Measurements from ENCODE around the gene MAML3.

The MAML3 gene

GRCh38 chr4:140162596-140162995 is 8.6 kb upstream of the MAML3 start:
- no peak for DNase-seq (ENCODE audit: extremely low spot score)
- ChIA-PET CTCF (interaction anchor here (1.2 kb wide), 1 partner anchor 90 kb away, joined by 3 read pairs; no protein-coding TSS in a partner anchor), POLR2A (interaction anchor here (0.9 kb wide), 1 partner anchor 81 kb away, joined by 3 read pairs; no protein-coding TSS in a partner anchor)
- TF ChIP-seq ELF4 (IDR thresholded peaks at IDR 0.05), result no peak
- TF ChIP-seq PKNOX1 (IDR thresholded peaks at IDR 0.05), result no peak
- no peak for TF ChIP-seq FOXK2 (IDR thresholded peaks at IDR 0.05)
- TF ChIP-seq ZNF384 (IDR thresholded peaks at IDR 0.05), result no peak
- TF ChIP-seq NFRKB (IDR thresholded peaks at IDR 0.05), result no peak
- no peak for TF ChIP-seq L3MBTL2 (conservative IDR thresholded peaks at IDR 0.05)
- TF ChIP-seq CTBP1 (IDR thresholded peaks at IDR 0.05; ENCODE audit: borderline replicate concordance), result no peak
- TF ChIP-seq FOXA1 (IDR thresholded peaks at IDR 0.05), result no peak
- no peak for TF ChIP-seq LEF1 (IDR thresholded peaks at IDR 0.05; ENCODE audit: borderline replicate concordance)
- TF ChIP-seq BHLHE40 (IDR thresholded peaks at IDR 0.05; ENCODE audit: borderline replicate concordance), result no peak
- no peak for TF ChIP-seq TARDBP (IDR thresholded peaks at IDR 0.05)
- no peak for TF ChIP-seq SP1 (IDR thresholded peaks at IDR 0.05)
- TF ChIP-seq FOXM1 (IDR thresholded peaks at IDR 0.05; ENCODE audit: borderline replicate concordance), result no peak

- DNase-seq (ENCODE audit: extremely low spot score), result no peak
- ChIA-PET POLR2A (no interaction called here), CTCF (interaction anchor here (0.5 to 1.4 kb wide), 2 partner anchors 13 to 95 kb away, joined by 3 to 4 read pairs; no protein-coding TSS in a partner anchor)
- TF ChIP-seq NFRKB (IDR thresholded peaks at IDR 0.05), result no peak
- TF ChIP-seq ZNF384 (IDR thresholded peaks at IDR 0.05), result no peak
- no peak for TF ChIP-seq PKNOX1 (IDR thresholded peaks at IDR 0.05)
- no peak for TF ChIP-seq ELF4 (IDR thresholded peaks at IDR 0.05)
- no peak for TF ChIP-seq CTBP1 (IDR thresholded peaks at IDR 0.05; ENCODE audit: borderline replicate concordance)
- no peak for TF ChIP-seq FOXK2 (IDR thresholded peaks at IDR 0.05)
These were observed 4.5 kb upstream of the MAML3 start for GRCh38 chr4:140158365-140159030.

GRCh38 chr4:140157341-140157740 is 3.4 kb upstream of the MAML3 start:
- ChIA-PET POLR2A (no interaction called here), CTCF (no interaction called here)
- TF ChIP-seq ZNF384 (IDR thresholded peaks at IDR 0.05) (no peak), LEF1 (IDR thresholded peaks at IDR 0.05; ENCODE audit: borderline replicate concordance) (no peak), FOXK2 (IDR thresholded peaks at IDR 0.05) (no peak), CTBP1 (IDR thresholded peaks at IDR 0.05; ENCODE audit: borderline replicate concordance) (no peak), ARNT (IDR thresholded peaks at IDR 0.05) (no peak), BHLHE40 (IDR thresholded peaks at IDR 0.05; ENCODE audit: borderline replicate concordance) (no peak), FOXA1 (IDR thresholded peaks at IDR 0.05) (no peak), FOXM1 (IDR thresholded peaks at IDR 0.05; ENCODE audit: borderline replicate concordance) (no peak), L3MBTL2 (conservative IDR thresholded peaks at IDR 0.05) (no peak), PKNOX1 (IDR thresholded peaks at IDR 0.05) (no peak), SUZ12 (IDR thresholded peaks at IDR 0.05) (no peak), NFRKB (IDR thresholded peaks at IDR 0.05) (no peak), ELF4 (IDR thresholded peaks at IDR 0.05) (no peak), TARDBP (IDR thresholded peaks at IDR 0.05) (no peak), HDGF (IDR thresholded peaks at IDR 0.05; ENCODE audit: borderline replicate concordance) (no peak), SP1 (IDR thresholded peaks at IDR 0.05) (no peak)

GRCh38 chr4:140156529-140157171 is 2.7 kb upstream of the MAML3 start:
- POLR2A ChIA-PET, result no interaction called here
- TF ChIP-seq PKNOX1 (IDR thresholded peaks at IDR 0.05) (no peak), ZNF384 (IDR thresholded peaks at IDR 0.05) (no peak), NFRKB (IDR thresholded peaks at IDR 0.05) (no peak), FOXK2 (IDR thresholded peaks at IDR 0.05) (no peak), BHLHE40 (IDR thresholded peaks at IDR 0.05; ENCODE audit: borderline replicate concordance) (no peak), FOXA1 (IDR thresholded peaks at IDR 0.05) (no peak), SP1 (IDR thresholded peaks at IDR 0.05) (no peak), ARNT (IDR thresholded peaks at IDR 0.05) (no peak)
- no peak for DNase-seq (ENCODE audit: extremely low spot score)
- CTCF ChIA-PET, result no interaction called here

More at GRCh38 chr4:140157341-140157740, 3.4 kb upstream of the MAML3 start:
- no peak for DNase-seq (ENCODE audit: extremely low spot score)

- no peak for TF ChIP-seq NFRKB (IDR thresholded peaks at IDR 0.05)
- no peak for DNase-seq (ENCODE audit: extremely low spot score)
- POLR2A ChIA-PET, result interaction anchor here (1.0 to 1.8 kb wide), 8 partner anchors 27 to 141 kb away, joined by 3 to 16 read pairs (median 4); no protein-coding TSS in a partner anchor
- CTCF ChIA-PET, result interaction anchor here (1.3 kb wide), 1 partner anchor 98 kb away, joined by 5 read pairs; no protein-coding TSS in a partner anchor
These were observed 548 bp upstream of the MAML3 start for GRCh38 chr4:140154572-140154891.

GRCh38 chr4:140153419-140153717 is 616 bp downstream of the MAML3 start:
- TF ChIP-seq FOXK2 (IDR thresholded peaks at IDR 0.05), result no peak
- no peak for TF ChIP-seq TARDBP (IDR thresholded peaks at IDR 0.05)
- TF ChIP-seq ELF4 (IDR thresholded peaks at IDR 0.05), result no peak
- no peak for TF ChIP-seq PKNOX1 (IDR thresholded peaks at IDR 0.05)
- DNase-seq (ENCODE audit: extremely low spot score), result no peak
- POLR2A ChIA-PET, result interaction anchor here (0.6 to 2.0 kb wide), 12 partner anchors 16 to 597 kb away, joined by 3 to 16 read pairs (median 4); partner anchors contain the start of gene SETD7
- CTCF ChIA-PET, result interaction anchor here (0.8 to 1.3 kb wide), 2 partner anchors 17 to 99 kb away, joined by 3 to 5 read pairs; no protein-coding TSS in a partner anchor
